Measurements from ENCODE around the gene PPARG.

Gene PPARG

GRCh38 chr3:12363397-12364195 is 74.7 kb downstream of the PPARG start:
- no peak overlapping the region for H3K4me3 ChIP-seq (ENCODE audit: low read depth, low read length)
- H3K4me1 ChIP-seq = no peaks in the 10 kb centered on the region
- no peaks in the 10 kb centered on the region for H3K27me3 ChIP-seq (ENCODE audit: control insufficient read depth, insufficient read depth, low read length)
- no peak overlapping the region for H3K9ac ChIP-seq
- no peak overlapping the region for H2AFZ ChIP-seq
- H3K79me2 ChIP-seq = peaks cover 2% of the 10 kb centered on the region
- no peaks in the 10 kb centered on the region for H3K9me3 ChIP-seq (ENCODE audit: control insufficient read depth, low read length)
- no peak overlapping the region for H3K4me2 ChIP-seq (ENCODE audit: low read length)
- no peak overlapping the region for H3K27ac ChIP-seq
- no peaks in the 10 kb centered on the region for H3K36me3 ChIP-seq (ENCODE audit: control insufficient read depth, insufficient read depth, low read length)
- no peak for TF ChIP-seq CTCF (IDR thresholded peaks at IDR 0.05)

- H3K36me3 ChIP-seq (ENCODE audit: control insufficient read depth, insufficient read depth, low read length) = no peaks in the 10 kb centered on the region
- no peak overlapping the region for H3K9ac ChIP-seq
These were observed 78.5 kb downstream of the PPARG start for GRCh38 chr3:12367346-12367745.

GRCh38 chr3:12369029-12369428 is 80.2 kb downstream of the PPARG start:
- Histone ChIP-seq H3K9me3 (ENCODE audit: control insufficient read depth, low read length) (no peaks in the 10 kb centered on the region), H3K36me3 (ENCODE audit: control insufficient read depth, insufficient read depth, low read length) (no peaks in the 10 kb centered on the region), H3K4me1 (peaks cover 3% of the 10 kb centered on the region), H2AFZ (no peak overlapping the region), H3K79me2 (no peaks in the 10 kb centered on the region), H3K27me3 (ENCODE audit: control insufficient read depth, insufficient read depth, low read length) (no peaks in the 10 kb centered on the region), H3K4me3 (ENCODE audit: low read depth, low read length) (no peak overlapping the region), H3K4me2 (ENCODE audit: low read length) (no peak overlapping the region), H3K9ac (no peak overlapping the region), H3K27ac (no peak overlapping the region)
- no peak for TF ChIP-seq CTCF (IDR thresholded peaks at IDR 0.05)

More at GRCh38 chr3:12367346-12367745, 78.5 kb downstream of the PPARG start:
- Histone ChIP-seq H3K4me2 (ENCODE audit: low read length) (no peak overlapping the region), H2AFZ (no peak overlapping the region), H3K9me3 (ENCODE audit: control insufficient read depth, low read length) (no peaks in the 10 kb centered on the region), H3K79me2 (no peaks in the 10 kb centered on the region), H3K27ac (no peak overlapping the region), H3K4me1 (peaks cover 3% of the 10 kb centered on the region), H3K4me3 (ENCODE audit: low read depth, low read length) (no peak overlapping the region), H3K27me3 (ENCODE audit: control insufficient read depth, insufficient read depth, low read length) (no peaks in the 10 kb centered on the region)
- TF ChIP-seq CTCF (IDR thresholded peaks at IDR 0.05) = no peak

GRCh38 chr3:12369598-12369997 is 80.7 kb downstream of the PPARG start:
- no peaks in the 10 kb centered on the region for H3K79me2 ChIP-seq
- H3K4me2 ChIP-seq (ENCODE audit: low read length) = no peak overlapping the region
- H3K4me1 ChIP-seq = peaks cover 3% of the 10 kb centered on the region
- TF ChIP-seq CTCF (IDR thresholded peaks at IDR 0.05) = no peak
- H2AFZ ChIP-seq = no peak overlapping the region
- no peaks in the 10 kb centered on the region for H3K27me3 ChIP-seq (ENCODE audit: control insufficient read depth, insufficient read depth, low read length)
- no peaks in the 10 kb centered on the region for H3K36me3 ChIP-seq (ENCODE audit: control insufficient read depth, insufficient read depth, low read length)
- H3K4me3 ChIP-seq (ENCODE audit: low read depth, low read length) = no peak overlapping the region
- H3K9me3 ChIP-seq (ENCODE audit: control insufficient read depth, low read length) = no peaks in the 10 kb centered on the region
- H3K27ac ChIP-seq = no peak overlapping the region
- no peak overlapping the region for H3K9ac ChIP-seq

GRCh38 chr3:12370758-12371157 is 81.9 kb downstream of the PPARG start:
- H3K27me3 ChIP-seq (ENCODE audit: control insufficient read depth, insufficient read depth, low read length) = no peaks in the 10 kb centered on the region
- H3K9me3 ChIP-seq (ENCODE audit: control insufficient read depth, low read length) = no peaks in the 10 kb centered on the region
- TF ChIP-seq CTCF (IDR thresholded peaks at IDR 0.05) = no peak
- no peak overlapping the region for H3K27ac ChIP-seq
- no peak overlapping the region for H2AFZ ChIP-seq
- H3K4me2 ChIP-seq (ENCODE audit: low read length) = no peak overlapping the region
- H3K9ac ChIP-seq = no peak overlapping the region
- H3K36me3 ChIP-seq (ENCODE audit: control insufficient read depth, insufficient read depth, low read length) = no peaks in the 10 kb centered on the region
- H3K4me3 ChIP-seq (ENCODE audit: low read depth, low read length) = no peak overlapping the region
- no peaks in the 10 kb centered on the region for H3K79me2 ChIP-seq
- H3K4me1 ChIP-seq = peaks cover 3% of the 10 kb centered on the region
